ENCODE data around the gene LTBP1.

Gene LTBP1

DNA sequence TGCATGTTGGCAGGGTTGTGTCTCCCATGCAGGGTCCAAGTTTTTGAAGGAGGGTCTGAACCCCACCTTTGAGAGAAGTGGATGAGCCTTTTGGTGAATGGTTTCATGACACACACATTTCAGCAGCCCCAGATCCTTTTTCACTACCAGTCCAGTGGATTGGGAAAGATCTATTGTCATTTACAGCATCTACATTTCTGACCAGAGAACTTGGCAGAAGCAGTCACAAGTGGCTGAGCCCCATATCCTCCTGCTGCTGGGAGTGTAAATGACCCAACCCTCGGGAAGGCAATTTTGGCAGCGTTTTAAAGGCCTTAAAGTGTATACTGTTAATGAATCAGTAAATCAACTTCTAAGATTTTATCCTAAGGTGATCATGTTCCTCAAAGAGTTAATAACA lies 355.6 kb downstream of the LTBP1 start:
- no peak overlapping the region for H3K27ac ChIP-seq (replicated peaks)

DNA sequence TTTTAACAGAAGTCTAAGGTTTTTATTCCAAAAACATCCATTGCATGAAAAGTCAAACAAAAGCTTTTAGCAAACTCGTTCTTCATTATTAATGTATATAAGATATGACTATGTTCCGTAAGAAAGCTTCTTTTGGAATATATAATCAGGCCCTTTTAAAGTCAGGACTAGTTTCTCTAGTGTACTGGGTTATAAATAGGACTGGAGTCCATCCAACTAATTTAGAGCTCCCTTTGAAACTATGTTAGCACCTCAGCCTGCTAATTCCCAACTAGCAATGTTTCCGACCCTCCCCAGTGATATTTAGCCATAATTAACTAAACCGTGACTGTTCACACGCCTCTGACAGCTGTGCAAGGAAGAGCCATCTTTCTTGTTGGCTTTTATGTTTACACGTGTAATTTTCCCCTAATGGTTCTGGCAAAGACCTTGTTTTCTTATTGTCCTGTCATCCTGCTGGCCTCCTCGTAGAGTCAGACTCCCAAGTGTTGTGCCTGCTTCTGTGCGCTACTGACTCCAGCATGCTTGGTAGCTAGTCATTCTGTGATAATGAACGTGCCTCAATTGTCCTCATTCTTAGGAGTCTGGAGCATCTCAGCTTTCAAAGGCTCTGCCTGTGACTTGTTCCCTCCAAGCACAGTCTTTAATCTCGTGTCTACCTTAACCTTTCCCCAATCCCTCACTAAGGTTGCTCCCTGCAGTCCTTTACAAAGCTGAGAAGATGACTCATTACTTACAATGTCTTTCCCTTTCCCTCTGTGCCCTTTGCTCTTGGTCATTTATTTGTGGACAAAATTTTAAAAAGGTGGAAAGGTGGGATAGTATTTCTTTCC lies 357.5 kb downstream of the LTBP1 start:
- DNase-seq (ENCODE audit: low read depth in 1 of 2, low spot score in 1 of 2), result no peak
- no peak overlapping the region for H3K27ac ChIP-seq (replicated peaks)
- TF ChIP-seq POLR2AphosphoS5 (IDR thresholded peaks at IDR 0.05; ENCODE audit: low read depth) (no peak), GABPA (IDR thresholded peaks at IDR 0.05; ENCODE audit: low read depth) (no peak), SPI1 (IDR thresholded peaks at IDR 0.05; ENCODE audit: borderline replicate concordance, low read depth) (no peak)
- TF ChIP-seq, protein P1, sequence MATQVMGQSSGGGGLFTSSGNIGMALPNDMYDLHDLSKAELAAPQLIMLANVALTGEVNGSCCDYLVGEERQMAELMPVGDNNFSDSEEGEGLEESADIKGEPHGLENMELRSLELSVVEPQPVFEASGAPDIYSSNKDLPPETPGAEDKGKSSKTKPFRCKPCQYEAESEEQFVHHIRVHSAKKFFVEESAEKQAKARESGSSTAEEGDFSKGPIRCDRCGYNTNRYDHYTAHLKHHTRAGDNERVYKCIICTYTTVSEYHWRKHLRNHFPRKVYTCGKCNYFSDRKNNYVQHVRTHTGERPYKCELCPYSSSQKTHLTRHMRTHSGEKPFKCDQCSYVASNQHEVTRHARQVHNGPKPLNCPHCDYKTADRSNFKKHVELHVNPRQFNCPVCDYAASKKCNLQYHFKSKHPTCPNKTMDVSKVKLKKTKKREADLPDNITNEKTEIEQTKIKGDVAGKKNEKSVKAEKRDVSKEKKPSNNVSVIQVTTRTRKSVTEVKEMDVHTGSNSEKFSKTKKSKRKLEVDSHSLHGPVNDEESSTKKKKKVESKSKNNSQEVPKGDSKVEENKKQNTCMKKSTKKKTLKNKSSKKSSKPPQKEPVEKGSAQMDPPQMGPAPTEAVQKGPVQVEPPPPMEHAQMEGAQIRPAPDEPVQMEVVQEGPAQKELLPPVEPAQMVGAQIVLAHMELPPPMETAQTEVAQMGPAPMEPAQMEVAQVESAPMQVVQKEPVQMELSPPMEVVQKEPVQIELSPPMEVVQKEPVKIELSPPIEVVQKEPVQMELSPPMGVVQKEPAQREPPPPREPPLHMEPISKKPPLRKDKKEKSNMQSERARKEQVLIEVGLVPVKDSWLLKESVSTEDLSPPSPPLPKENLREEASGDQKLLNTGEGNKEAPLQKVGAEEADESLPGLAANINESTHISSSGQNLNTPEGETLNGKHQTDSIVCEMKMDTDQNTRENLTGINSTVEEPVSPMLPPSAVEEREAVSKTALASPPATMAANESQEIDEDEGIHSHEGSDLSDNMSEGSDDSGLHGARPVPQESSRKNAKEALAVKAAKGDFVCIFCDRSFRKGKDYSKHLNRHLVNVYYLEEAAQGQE (IDR thresholded peaks at IDR 0.05; ENCODE audit: insufficient replicate concordance, low read depth), result no peak
- TF ChIP-seq, protein P2, sequence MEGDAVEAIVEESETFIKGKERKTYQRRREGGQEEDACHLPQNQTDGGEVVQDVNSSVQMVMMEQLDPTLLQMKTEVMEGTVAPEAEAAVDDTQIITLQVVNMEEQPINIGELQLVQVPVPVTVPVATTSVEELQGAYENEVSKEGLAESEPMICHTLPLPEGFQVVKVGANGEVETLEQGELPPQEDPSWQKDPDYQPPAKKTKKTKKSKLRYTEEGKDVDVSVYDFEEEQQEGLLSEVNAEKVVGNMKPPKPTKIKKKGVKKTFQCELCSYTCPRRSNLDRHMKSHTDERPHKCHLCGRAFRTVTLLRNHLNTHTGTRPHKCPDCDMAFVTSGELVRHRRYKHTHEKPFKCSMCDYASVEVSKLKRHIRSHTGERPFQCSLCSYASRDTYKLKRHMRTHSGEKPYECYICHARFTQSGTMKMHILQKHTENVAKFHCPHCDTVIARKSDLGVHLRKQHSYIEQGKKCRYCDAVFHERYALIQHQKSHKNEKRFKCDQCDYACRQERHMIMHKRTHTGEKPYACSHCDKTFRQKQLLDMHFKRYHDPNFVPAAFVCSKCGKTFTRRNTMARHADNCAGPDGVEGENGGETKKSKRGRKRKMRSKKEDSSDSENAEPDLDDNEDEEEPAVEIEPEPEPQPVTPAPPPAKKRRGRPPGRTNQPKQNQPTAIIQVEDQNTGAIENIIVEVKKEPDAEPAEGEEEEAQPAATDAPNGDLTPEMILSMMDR (IDR thresholded peaks at IDR 0.05; ENCODE audit: insufficient read depth, low read length), result no peak
- H3K27me3 ChIP-seq (ENCODE audit: insufficient read depth, poor library complexity, severe bottlenecking), result no peaks in the 10 kb centered on the region
- H3K4me3 ChIP-seq (replicated peaks; ENCODE audit: insufficient read depth, low read length), result no peak overlapping the region

More for the DNA sequence above, 355.6 kb downstream of the LTBP1 start:
- H3K4me3 ChIP-seq (replicated peaks; ENCODE audit: insufficient read depth, low read length), result no peak overlapping the region
- TF ChIP-seq, protein P1 (IDR thresholded peaks at IDR 0.05; ENCODE audit: insufficient replicate concordance, low read depth), result no peak
- TF ChIP-seq POLR2AphosphoS5 (IDR thresholded peaks at IDR 0.05; ENCODE audit: low read depth) (no peak), SPI1 (IDR thresholded peaks at IDR 0.05; ENCODE audit: borderline replicate concordance, low read depth) (no peak), GABPA (IDR thresholded peaks at IDR 0.05; ENCODE audit: low read depth) (no peak)
- TF ChIP-seq, protein P2 (IDR thresholded peaks at IDR 0.05; ENCODE audit: insufficient read depth, low read length), result no peak
- H3K27me3 ChIP-seq (ENCODE audit: insufficient read depth, poor library complexity, severe bottlenecking), result no peaks in the 10 kb centered on the region
- DNase-seq (ENCODE audit: low read depth in 1 of 2, low spot score in 1 of 2), result no peak

DNA sequence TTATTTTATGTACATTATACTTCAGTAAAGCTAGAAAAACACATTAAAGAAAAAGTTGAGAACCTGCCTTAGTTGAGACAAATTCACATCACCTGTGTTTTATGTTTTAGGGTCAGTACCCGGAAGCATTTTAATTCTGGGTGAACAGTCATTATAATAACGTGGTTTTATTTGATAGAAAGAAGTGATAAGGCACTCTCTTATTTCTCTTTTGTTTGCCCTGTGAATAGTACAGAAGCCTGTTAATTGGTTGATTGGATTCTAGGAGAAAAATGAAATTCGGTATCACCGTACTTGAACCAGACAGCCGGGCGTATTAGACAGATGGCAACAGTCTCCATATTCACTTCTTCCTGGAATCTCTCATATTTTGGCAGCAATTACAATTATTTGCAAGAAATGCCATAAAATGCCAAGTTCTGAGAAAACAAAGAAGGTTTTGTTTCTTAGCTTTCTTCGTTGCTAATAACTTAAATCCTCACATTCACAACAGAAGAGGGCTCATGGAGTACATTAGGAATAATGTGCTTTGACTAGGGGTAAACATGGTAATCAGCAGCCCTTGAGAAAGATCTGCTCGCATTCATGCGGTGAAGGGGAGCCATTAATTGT lies 361.0 kb downstream of the LTBP1 start:
- Histone ChIP-seq H3K27me3 (ENCODE audit: insufficient read depth, poor library complexity, severe bottlenecking) (no peaks in the 10 kb centered on the region), H3K27ac (replicated peaks) (no peak overlapping the region), H3K4me3 (replicated peaks; ENCODE audit: insufficient read depth, low read length) (no peak overlapping the region)
- DNase-seq (ENCODE audit: low read depth in 1 of 2, low spot score in 1 of 2), result no peak
- TF ChIP-seq POLR2AphosphoS5 (IDR thresholded peaks at IDR 0.05; ENCODE audit: low read depth) (no peak), SPI1 (IDR thresholded peaks at IDR 0.05; ENCODE audit: borderline replicate concordance, low read depth) (no peak), GABPA (IDR thresholded peaks at IDR 0.05; ENCODE audit: low read depth) (no peak)
- TF ChIP-seq, protein P2 (IDR thresholded peaks at IDR 0.05; ENCODE audit: insufficient read depth, low read length), result no peak
- TF ChIP-seq, protein P1 (IDR thresholded peaks at IDR 0.05; ENCODE audit: insufficient replicate concordance, low read depth), result no peak

All from HL-60 (cell line).